ENCODE results near the gene MICAL2. TPM values are rescaled to one million over a fixed set of nuclear protein-coding genes. Genes with fewer than 3 reads are reported as not detected.

Gene MICAL2
- polyA plus RNA-seq, 3 donors = 7.9 to 13.2 (median 9.8) TPM

- peak overlapping the region; percentile 15 for H3K27ac ChIP-seq (ENCODE audit: low read depth, low read length)
- 63 to 74% (median 70%) methylated on average over 9 of the region's 9 CpGs for WGBS, 3 donors
Observed at GRCh38 chr11:12159351-12160099, 49.1 kb downstream of the MICAL2 start.

GRCh38 chr11:12160231-12160630, 49.8 kb downstream of the MICAL2 start:
- H3K27ac ChIP-seq (ENCODE audit: low read depth, low read length) = peak overlapping the region; percentile 15
- 93 to 97% (median 94%) methylated on average over 6 of the region's 6 CpGs for WGBS, 3 donors

- 81 to 91% (median 84%) methylated on average over 12 of the region's 12 CpGs for whole genome bisulfite sequencing, 3 donors
- H3K27ac ChIP-seq (ENCODE audit: low read depth, low read length) = no peak overlapping the region
Observed at GRCh38 chr11:12160680-12161079, 50.3 kb downstream of the MICAL2 start.

GRCh38 chr11:12161137-12161536, 50.7 kb downstream of the MICAL2 start:
- 88 to 92% (median 89%) methylated on average over 4 of the region's 4 CpGs for WGBS, 3 donors
- no peak overlapping the region for H3K27ac ChIP-seq (ENCODE audit: low read depth, low read length)

GRCh38 chr11:12161603-12162350, 51.4 kb downstream of the MICAL2 start:
- 88 to 98% (median 92%) methylated on average over 12 of the region's 12 CpGs for WGBS, 3 donors
- H3K27ac ChIP-seq (ENCODE audit: low read depth, low read length) = no peak overlapping the region

GRCh38 chr11:12162652-12163051, 52.3 kb downstream of the MICAL2 start:
- WGBS, 3 donors = 100% methylated on average over 1 of the region's 1 CpG
- H3K27ac ChIP-seq (ENCODE audit: low read depth, low read length) = no peak overlapping the region

GRCh38 chr11:12163181-12163941, 53.0 kb downstream of the MICAL2 start:
- 87 to 92% (median 88%) methylated on average over 13 of the region's 13 CpGs for WGBS, 3 donors

GRCh38 chr11:12164061-12165014, 53.9 kb downstream of the MICAL2 start:
- H3K27ac ChIP-seq (ENCODE audit: low read depth, low read length) = no peak overlapping the region
- WGBS, 3 donors = 71 to 92% (median 91%) methylated on average over 9 of the region's 9 CpGs

More at GRCh38 chr11:12163181-12163941, 53.0 kb downstream of the MICAL2 start:
- no peak overlapping the region for H3K27ac ChIP-seq (ENCODE audit: low read depth, low read length)

- no peak overlapping the region for H3K27ac ChIP-seq (ENCODE audit: low read depth, low read length)
- 69 to 94% (median 85%) methylated on average over 8 of the region's 8 CpGs for WGBS, 3 donors
Observed at GRCh38 chr11:12165237-12165875, 55.0 kb downstream of the MICAL2 start.

GRCh38 chr11:12166299-12167060, 56.1 kb downstream of the MICAL2 start:
- H3K27ac ChIP-seq (ENCODE audit: low read depth, low read length) = no peak overlapping the region
- WGBS, 3 donors = 90 to 99% (median 97%) methylated on average over 5 of the region's 5 CpGs

- no peak overlapping the region for H3K27ac ChIP-seq (ENCODE audit: low read depth, low read length)
- WGBS, 3 donors = 76 to 84% (median 78%) methylated on average over 16 of the region's 16 CpGs
Observed at GRCh38 chr11:12167061-12168000, 56.9 kb downstream of the MICAL2 start.

GRCh38 chr11:12168114-12168513, 57.7 kb downstream of the MICAL2 start:
- WGBS, 3 donors = 95 to 99% (median 98%) methylated on average over 3 of the region's 3 CpGs
- H3K27ac ChIP-seq (ENCODE audit: low read depth, low read length) = no peak overlapping the region

- 82 to 96% (median 96%) methylated on average over 3 of the region's 3 CpGs for WGBS, 3 donors
Observed at GRCh38 chr11:12169822-12170221, 59.4 kb downstream of the MICAL2 start.

GRCh38 chr11:12170501-12170900, 60.1 kb downstream of the MICAL2 start:
- 78 to 92% (median 88%) methylated on average over 3 of the region's 3 CpGs for WGBS, 3 donors
- H3K27ac ChIP-seq (ENCODE audit: low read depth, low read length) = no peak overlapping the region

More at GRCh38 chr11:12169822-12170221, 59.4 kb downstream of the MICAL2 start:
- H3K27ac ChIP-seq (ENCODE audit: low read depth, low read length) = no peak overlapping the region

GRCh38 chr11:12170984-12171383, 60.6 kb downstream of the MICAL2 start:
- 36 to 75% (median 39%) methylated on average over 5 of the region's 5 CpGs for WGBS, 3 donors
- H3K27ac ChIP-seq (ENCODE audit: low read depth, low read length) = no peak overlapping the region

- H3K27ac ChIP-seq (ENCODE audit: low read depth, low read length) = no peak overlapping the region
- 97 to 99% (median 98%) methylated on average over 3 of the region's 3 CpGs for WGBS, 3 donors
Observed at GRCh38 chr11:12171921-12172320, 61.5 kb downstream of the MICAL2 start.

Data from adipose tissue (tissue), 3 donors.